ENCODE results near the gene PRSS50. TPM values are rescaled to one million over a fixed set of nuclear protein-coding genes. Genes with fewer than 3 reads are reported as not detected.
A peak's percentile ranks its signal among the peaks of the same experiment; 100 is the strongest.

Gene PRSS50
- total RNA-seq, 2 donors from 2014 or later: 2.6 to 3.1 TPM

DNA sequence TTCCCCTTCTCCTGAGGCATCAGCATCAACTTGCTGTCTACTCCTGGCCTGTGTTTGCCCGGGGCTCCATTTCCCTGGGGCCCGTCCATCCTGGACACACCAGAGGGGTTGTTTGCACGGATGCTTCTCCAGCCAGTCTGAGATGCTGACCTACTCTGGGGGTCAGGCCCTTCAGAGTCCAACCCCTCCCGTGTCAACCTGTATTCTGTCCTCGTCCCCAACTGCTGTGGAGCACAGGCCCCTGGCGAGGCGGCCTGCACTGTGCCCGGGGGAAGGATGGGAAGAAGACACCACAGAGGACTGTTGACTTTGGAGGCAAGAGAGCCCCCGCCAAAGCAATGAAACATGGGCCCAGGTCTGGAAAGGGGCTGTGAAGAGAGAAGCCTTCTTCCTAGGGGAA, 50.0 kb downstream of the PRSS50 start:
- Histone ChIP-seq H3K27me3 (no peaks in the 10 kb centered on the region), H3K27ac (no peak overlapping the region), H3K4me1 (peaks cover 15% of the 10 kb centered on the region), H3K9me3 (no peaks in the 10 kb centered on the region), H3K4me3 (no peak overlapping the region), H3K36me3 (replicated peaks in 1 of 2; ENCODE audit: insufficient read depth in 1 of 2, low read depth in 2 of 2) (no peaks in the 10 kb centered on the region)
- intact Hi-C loops (cut with DNase I): no loop called here
- peak in 1 of 4 donors; percentile 10 for DNase-seq
- TF ChIP-seq CTCF (IDR thresholded peaks at IDR 0.05) (no peak), POLR2A (IDR thresholded peaks at IDR 0.05) (no peak)
- WGBS, 2 donors: 80 to 90% methylated on average over 9 of the region's 9 CpGs
- ATAC-seq: no peak

DNA sequence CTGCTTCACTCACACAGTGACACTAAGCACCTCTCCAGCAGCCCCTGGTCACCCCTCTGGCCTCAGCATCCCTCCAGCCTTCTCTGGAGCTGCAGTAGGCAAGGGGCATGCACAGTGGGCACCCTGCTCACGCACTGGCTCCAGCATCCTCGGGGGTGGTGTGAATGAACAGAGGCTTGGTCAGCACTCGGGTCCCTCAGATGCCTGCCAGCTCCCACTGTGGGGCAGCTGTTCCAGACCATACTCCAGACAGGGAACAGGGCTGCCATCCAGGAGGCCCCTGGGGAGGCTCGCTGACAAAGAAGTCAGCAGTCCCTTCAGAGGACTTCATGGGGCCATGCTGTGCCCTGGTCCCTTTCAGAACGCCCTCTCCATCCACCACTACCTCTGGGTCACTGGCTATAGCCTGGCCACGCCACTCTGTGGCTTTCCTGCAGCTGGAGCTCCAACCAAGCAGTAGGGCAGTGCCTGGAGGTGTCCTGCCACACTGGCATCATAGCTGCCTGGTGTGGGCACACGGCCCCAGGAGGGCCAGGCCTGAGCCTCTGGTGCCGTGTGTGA, 50.5 kb downstream of the PRSS50 start:
- TF ChIP-seq CTCF (IDR thresholded peaks at IDR 0.05) (no peak), POLR2A (IDR thresholded peaks at IDR 0.05) (no peak)
- peak in 2 of 4 donors; percentile 8 to 11 for DNase-seq
- H3K4me1 ChIP-seq: peaks cover 15% of the 10 kb centered on the region
- no peaks in the 10 kb centered on the region for H3K9me3 ChIP-seq
- H3K36me3 ChIP-seq (replicated peaks in 1 of 2; ENCODE audit: insufficient read depth in 1 of 2, low read depth in 2 of 2): no peaks in the 10 kb centered on the region
- no peaks in the 10 kb centered on the region for H3K27me3 ChIP-seq
- no peak overlapping the region for H3K4me3 ChIP-seq
- ATAC-seq: no peak
- intact Hi-C loops (cut with DNase I): no loop called here
- no peak overlapping the region for H3K27ac ChIP-seq
- WGBS, 2 donors: 87 to 93% methylated on average over 7 to 8 of the region's 8 CpGs

- H3K27me3 ChIP-seq: no peaks in the 10 kb centered on the region
- TF ChIP-seq CTCF (IDR thresholded peaks at IDR 0.05) (no peak), POLR2A (IDR thresholded peaks at IDR 0.05) (no peak)
- H3K36me3 ChIP-seq (replicated peaks in 1 of 2; ENCODE audit: insufficient read depth in 1 of 2, low read depth in 2 of 2): no peaks in the 10 kb centered on the region
- peak; percentile 12 for ATAC-seq
- intact Hi-C loops (cut with DNase I): no loop called here
- no peaks in the 10 kb centered on the region for H3K9me3 ChIP-seq
- WGBS, 2 donors: 46 to 49% methylated on average over 7 of the region's 7 CpGs
- no peak overlapping the region for H3K27ac ChIP-seq
- H3K4me3 ChIP-seq: no peak overlapping the region
- peaks cover 15% of the 10 kb centered on the region for H3K4me1 ChIP-seq
- DNase-seq: peak in 3 of 4 donors; percentile 17 to 50 (median 44)
Observed at GRCh38 chr3:46666453-46666845, 51.2 kb downstream of the PRSS50 start.

DNA sequence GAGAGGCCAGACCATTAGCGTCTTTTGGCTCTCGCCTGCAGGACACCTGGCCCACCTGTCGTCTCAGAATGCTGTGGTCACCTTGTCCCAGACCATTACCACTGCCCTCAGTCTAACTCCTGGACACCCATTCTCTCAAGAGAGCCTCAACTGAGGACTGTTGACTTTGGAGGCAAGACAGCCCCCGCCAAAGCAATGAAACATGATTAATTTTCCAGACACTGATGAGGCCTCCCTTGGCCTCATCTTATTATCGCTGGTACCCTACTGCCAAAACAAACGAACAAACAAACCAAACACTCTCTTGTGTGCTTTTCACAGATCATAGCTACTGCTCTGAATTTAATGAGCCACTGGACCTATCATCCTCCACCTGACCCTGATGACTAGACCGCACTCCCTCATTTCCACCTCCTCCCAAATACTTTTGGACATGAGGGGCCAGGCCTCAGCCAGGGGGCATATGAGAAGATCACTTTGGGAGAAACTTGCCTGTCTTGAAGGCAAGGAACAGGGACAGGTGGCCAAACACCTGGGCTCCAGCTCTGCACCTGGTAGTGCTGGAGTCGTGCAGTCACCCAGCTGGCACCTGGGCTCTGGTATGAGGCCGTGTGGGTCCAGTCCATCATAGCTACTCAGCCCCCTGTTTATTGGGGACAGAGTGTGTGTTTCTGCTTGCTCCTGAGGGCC, 51.8 kb downstream of the PRSS50 start:
- H3K36me3 ChIP-seq (replicated peaks in 1 of 2; ENCODE audit: insufficient read depth in 1 of 2, low read depth in 2 of 2): no peaks in the 10 kb centered on the region
- peak; percentile 25 for ATAC-seq
- 31 to 51% methylated on average over 4 to 9 of the region's 9 CpGs for WGBS, 2 donors
- no peak overlapping the region for H3K4me3 ChIP-seq
- H3K9me3 ChIP-seq: no peaks in the 10 kb centered on the region
- intact Hi-C loops (cut with DNase I): no loop called here
- TF ChIP-seq CTCF (IDR thresholded peaks at IDR 0.05): no peak
- no peak for TF ChIP-seq POLR2A (IDR thresholded peaks at IDR 0.05)
- peaks cover 15% of the 10 kb centered on the region for H3K4me1 ChIP-seq
- H3K27me3 ChIP-seq: no peaks in the 10 kb centered on the region
- H3K27ac ChIP-seq: no peak overlapping the region
- DNase-seq: peak in 2 of 4 donors; percentile 19 to 29

Measured in body of pancreas (tissue), 4 donors.